ENCODE measurements around the gene GALNTL6. TPM values are rescaled to one million over a fixed set of nuclear protein-coding genes. Genes with fewer than 3 reads are reported as not detected.

GALNTL6 gene
- total RNA-seq, 2 donors from 2014 or later, result 0.92 to 3.8 TPM

DNA sequence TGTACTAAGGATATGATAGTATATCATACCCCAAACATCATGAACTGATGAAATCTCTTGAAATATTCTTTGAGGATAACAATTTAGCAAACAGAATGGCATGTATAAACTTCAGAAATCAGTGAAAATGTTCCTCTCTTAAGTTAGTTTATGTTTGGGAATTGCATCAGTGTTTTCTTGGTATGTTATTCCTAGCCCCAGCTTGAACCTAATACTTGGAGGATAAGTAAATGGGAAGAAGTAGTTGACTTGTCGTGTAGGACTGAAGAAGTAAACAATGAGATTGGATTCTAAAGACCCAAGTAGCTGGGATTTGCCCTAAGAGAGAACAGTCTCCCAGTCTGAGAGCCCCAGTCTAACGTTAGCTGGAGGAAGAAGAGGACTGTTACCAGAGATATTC is 355.7 kb downstream of the GALNTL6 start:
- Histone ChIP-seq H3K9me3 (no peaks in the 10 kb centered on the region), H3K4me1 (ENCODE audit: control insufficient read depth in 1 of 2, low read depth in 2 of 2) (no peaks in the 10 kb centered on the region), H3K27ac (no peak overlapping the region), H3K36me3 (no peaks in the 10 kb centered on the region), H3K27me3 (replicated peaks; ENCODE audit: insufficient read depth) (no peaks in the 10 kb centered on the region), H3K4me3 (no peak overlapping the region)
- DNase-seq (ENCODE audit: low spot score), result no peak
- no peak for ATAC-seq (ENCODE audit: insufficient number of reproducible peaks, low FRiP score, low read depth)
- TF ChIP-seq, protein P1, sequence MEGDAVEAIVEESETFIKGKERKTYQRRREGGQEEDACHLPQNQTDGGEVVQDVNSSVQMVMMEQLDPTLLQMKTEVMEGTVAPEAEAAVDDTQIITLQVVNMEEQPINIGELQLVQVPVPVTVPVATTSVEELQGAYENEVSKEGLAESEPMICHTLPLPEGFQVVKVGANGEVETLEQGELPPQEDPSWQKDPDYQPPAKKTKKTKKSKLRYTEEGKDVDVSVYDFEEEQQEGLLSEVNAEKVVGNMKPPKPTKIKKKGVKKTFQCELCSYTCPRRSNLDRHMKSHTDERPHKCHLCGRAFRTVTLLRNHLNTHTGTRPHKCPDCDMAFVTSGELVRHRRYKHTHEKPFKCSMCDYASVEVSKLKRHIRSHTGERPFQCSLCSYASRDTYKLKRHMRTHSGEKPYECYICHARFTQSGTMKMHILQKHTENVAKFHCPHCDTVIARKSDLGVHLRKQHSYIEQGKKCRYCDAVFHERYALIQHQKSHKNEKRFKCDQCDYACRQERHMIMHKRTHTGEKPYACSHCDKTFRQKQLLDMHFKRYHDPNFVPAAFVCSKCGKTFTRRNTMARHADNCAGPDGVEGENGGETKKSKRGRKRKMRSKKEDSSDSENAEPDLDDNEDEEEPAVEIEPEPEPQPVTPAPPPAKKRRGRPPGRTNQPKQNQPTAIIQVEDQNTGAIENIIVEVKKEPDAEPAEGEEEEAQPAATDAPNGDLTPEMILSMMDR (IDR thresholded peaks at IDR 0.05), result no peak

DNA sequence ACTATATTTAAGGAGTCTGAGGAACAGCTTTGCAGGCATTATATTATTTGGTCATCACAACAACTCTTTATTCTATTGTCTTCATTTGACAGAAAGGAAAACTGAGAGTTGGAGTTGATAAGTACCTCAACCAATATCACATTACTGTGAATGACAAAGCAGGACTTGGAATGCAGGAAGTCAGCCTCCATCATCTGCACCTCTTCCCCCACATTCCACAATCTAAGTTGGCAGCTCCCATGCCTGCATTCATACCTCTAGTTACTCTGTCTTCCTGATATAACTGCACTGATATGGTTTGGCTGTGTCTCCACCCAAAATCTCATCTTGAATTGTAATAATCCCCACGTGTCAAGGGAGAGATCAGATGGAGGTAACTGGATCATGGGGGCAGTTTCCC is 356.7 kb downstream of the GALNTL6 start:
- ATAC-seq (ENCODE audit: insufficient number of reproducible peaks, low FRiP score, low read depth), result no peak
- Histone ChIP-seq H3K27ac (no peak overlapping the region), H3K27me3 (replicated peaks; ENCODE audit: insufficient read depth) (no peaks in the 10 kb centered on the region), H3K36me3 (no peaks in the 10 kb centered on the region), H3K4me3 (no peak overlapping the region), H3K9me3 (no peaks in the 10 kb centered on the region), H3K4me1 (ENCODE audit: control insufficient read depth in 1 of 2, low read depth in 2 of 2) (no peaks in the 10 kb centered on the region)
- TF ChIP-seq, protein P1 (IDR thresholded peaks at IDR 0.05), result no peak
- DNase-seq (ENCODE audit: low spot score), result no peak

DNA sequence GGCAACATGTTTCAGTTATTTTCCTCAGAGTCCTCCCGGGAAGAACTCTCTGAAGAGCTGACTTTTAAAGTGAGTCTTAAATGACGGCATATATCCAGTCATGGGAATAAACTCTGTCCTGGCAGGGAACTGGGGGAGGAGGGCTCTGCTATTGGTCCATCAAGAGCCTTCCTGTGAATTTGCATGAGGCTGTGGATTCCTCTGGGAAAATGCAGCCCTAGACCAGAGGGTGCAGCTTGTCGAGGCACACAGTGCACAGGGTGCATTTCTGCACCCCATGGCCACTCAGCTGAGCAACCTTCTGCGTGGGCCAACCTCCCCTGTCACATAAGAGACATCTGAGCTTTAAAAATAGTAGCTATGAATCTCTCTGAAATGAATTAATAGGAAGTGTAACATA is 360.0 kb downstream of the GALNTL6 start:
- no peak overlapping the region for H3K27ac ChIP-seq
- TF ChIP-seq, protein P1 (IDR thresholded peaks at IDR 0.05), result no peak

DNA sequence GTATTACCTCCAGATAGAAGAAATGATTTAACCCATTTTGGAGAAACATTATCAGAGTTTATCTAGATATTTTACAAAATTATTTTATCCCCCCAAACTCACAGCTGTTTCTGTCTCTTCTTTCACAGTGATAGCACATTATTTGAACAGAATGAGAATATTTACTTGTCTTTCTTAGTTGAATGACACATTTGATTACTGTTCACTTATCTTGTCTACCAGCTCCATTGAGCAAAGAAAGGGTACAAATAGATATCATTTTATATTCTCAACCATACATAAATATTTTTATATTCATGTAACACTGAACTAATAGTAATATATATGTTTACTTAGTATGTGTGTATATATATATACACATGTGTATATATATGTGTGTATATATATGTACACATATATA is 364.2 kb downstream of the GALNTL6 start:
- Histone ChIP-seq H3K4me1 (ENCODE audit: control insufficient read depth in 1 of 2, low read depth in 2 of 2) (no peaks in the 10 kb centered on the region), H3K27me3 (replicated peaks; ENCODE audit: insufficient read depth) (no peaks in the 10 kb centered on the region), H3K27ac (no peak overlapping the region), H3K36me3 (no peaks in the 10 kb centered on the region), H3K4me3 (no peak overlapping the region), H3K9me3 (no peaks in the 10 kb centered on the region)
- ATAC-seq (ENCODE audit: insufficient number of reproducible peaks, low FRiP score, low read depth) (no peak), DNase-seq (ENCODE audit: low spot score) (no peak)
- TF ChIP-seq, protein P1 (IDR thresholded peaks at IDR 0.05), result no peak

More for the DNA sequence above, 360.0 kb downstream of the GALNTL6 start:
- Histone ChIP-seq H3K4me3 (no peak overlapping the region), H3K27me3 (replicated peaks; ENCODE audit: insufficient read depth) (no peaks in the 10 kb centered on the region), H3K9me3 (no peaks in the 10 kb centered on the region), H3K4me1 (ENCODE audit: control insufficient read depth in 1 of 2, low read depth in 2 of 2) (no peaks in the 10 kb centered on the region), H3K36me3 (no peaks in the 10 kb centered on the region)
- ATAC-seq (ENCODE audit: insufficient number of reproducible peaks, low FRiP score, low read depth) (no peak), DNase-seq (ENCODE audit: low spot score) (no peak)

DNA sequence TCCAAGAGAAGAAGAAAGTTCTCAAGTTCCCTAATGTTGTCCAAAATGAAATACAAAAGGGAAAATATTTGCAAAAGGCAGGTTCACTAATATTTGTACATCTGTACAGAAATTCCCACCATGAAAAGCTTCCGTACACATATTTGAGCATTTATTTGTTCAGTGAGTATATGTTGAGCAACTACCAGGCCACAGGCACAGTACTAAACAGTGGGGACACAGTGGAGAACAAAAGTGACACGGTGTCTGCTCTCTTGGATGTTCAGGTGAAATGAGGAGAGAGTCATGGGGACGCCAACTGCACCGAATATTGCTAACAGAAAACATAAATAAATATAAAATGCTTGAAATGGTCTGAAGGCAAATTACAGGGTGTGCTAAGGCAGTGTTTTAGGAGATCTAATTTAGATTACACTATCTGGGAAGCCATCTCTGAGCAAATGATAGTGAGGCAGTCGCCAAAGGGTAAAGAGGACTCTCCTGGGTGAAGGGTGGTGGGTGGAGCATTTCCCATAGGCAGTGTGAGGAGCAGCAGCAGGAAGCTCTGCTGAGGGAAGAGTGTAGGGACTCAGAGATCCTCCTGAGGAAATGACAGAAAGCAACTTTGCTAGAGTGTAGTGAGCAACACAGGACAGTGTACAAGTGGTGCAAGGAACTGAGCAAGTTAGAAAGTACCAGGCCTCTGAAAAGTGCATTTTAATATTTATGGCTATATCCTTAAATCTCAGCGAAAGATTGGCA is 375.2 kb downstream of the GALNTL6 start:
- Histone ChIP-seq H3K27me3 (replicated peaks; ENCODE audit: insufficient read depth) (no peaks in the 10 kb centered on the region), H3K36me3 (no peaks in the 10 kb centered on the region), H3K4me1 (ENCODE audit: control insufficient read depth in 1 of 2, low read depth in 2 of 2) (no peaks in the 10 kb centered on the region), H3K27ac (no peak overlapping the region), H3K9me3 (no peaks in the 10 kb centered on the region), H3K4me3 (no peak overlapping the region)
- TF ChIP-seq, protein P1 (IDR thresholded peaks at IDR 0.05), result no peak
- ATAC-seq (ENCODE audit: insufficient number of reproducible peaks, low FRiP score, low read depth), result no peak
- DNase-seq (ENCODE audit: low spot score), result no peak

Data from thoracic aorta (tissue), 2 donors.